IMR-90 (cell line): Measurements from ENCODE around the gene AGAP1. TPM values are rescaled to one million over a fixed set of nuclear protein-coding genes. Genes with fewer than 3 reads are reported as not detected.

Experiments
- ATAC-seq: fragments of 200-7000 bp; cut with Tn5 transposase; 2 replicates; pipeline ENCODE4 v1.9.1; 2020; ENCODE audit warnings: low read depth, mild to moderate bottlenecking, moderate library complexity
- BruUV-seq: library from RNA; stranded (reverse); fragments of 400-500 nt; replicated peaks from 2 replicates; lab custom pipeline; 2021; lab: Mats Ljungman, UMichigan
- CTCF ChIA-PET: fragments of 300-600 bp; formaldehyde crosslinking; extraction: SDS; loops from one replicate; lab custom pipeline; 2021; ENCODE audit warnings: antibody characterized with exemption; lab: Yijun Ruan, JAX
- POLR2A ChIA-PET: fragments of 300-600 bp; sonication (Branson Sonifier 250); formaldehyde crosslinking; loops from one replicate; lab custom pipeline; 2022; ENCODE audit warnings: antibody characterized with exemption; ENCODE audit not compliant: unreplicated experiment; lab: Charles Lee
- DNase-seq: peaks from one replicate; pipeline ENCODE4 v3.0.0; 2013
- H2AFZ ChIP-seq: replicated peaks from 2 replicates; pipeline ENCODE3; 2013; ENCODE audit warnings: low read length, mild to moderate bottlenecking; ENCODE audit not compliant: poor library complexity
- H2AK5ac ChIP-seq: 2 replicates; pipeline ENCODE4 v1.6.1; 2013; ENCODE audit warnings: low read depth, low read length, inconsistent platforms
- H2AK9ac ChIP-seq: replicated peaks from 2 replicates; pipeline ENCODE3; 2013; ENCODE audit warnings: mild to moderate bottlenecking, low read depth, low read length, moderate library complexity; ENCODE audit not compliant: poor library complexity
- H2BK120ac ChIP-seq: 2 replicates; pipeline ENCODE4 v1.6.1; 2013; ENCODE audit warnings: low read depth, low read length, inconsistent platforms
- H2BK15ac ChIP-seq: 3 replicates; pipeline ENCODE4 v1.6.1; 2013; ENCODE audit warnings: low read depth, low read length, inconsistent platforms
- H2BK20ac ChIP-seq: 2 replicates; pipeline ENCODE4 v1.6.1; 2013; ENCODE audit warnings: low read depth, mild to moderate bottlenecking, inconsistent platforms, low read length, moderate library complexity
- H2BK5ac ChIP-seq: 2 replicates; pipeline ENCODE4 v1.6.1; 2013; ENCODE audit warnings: mild to moderate bottlenecking, low read depth, low read length, inconsistent platforms; ENCODE audit not compliant: poor library complexity, severe bottlenecking
- H3K14ac ChIP-seq: replicated peaks from 2 replicates; pipeline ENCODE4 v1.6.1; 2013; ENCODE audit warnings: low read depth, low read length, inconsistent platforms
- H3K18ac ChIP-seq: 2 replicates; pipeline ENCODE4 v1.6.1; 2013; ENCODE audit warnings: low read depth, low read length, control low read depth
- H3K23ac ChIP-seq: 2 replicates; pipeline ENCODE4 v1.6.1; 2013; ENCODE audit warnings: low read depth, low read length, inconsistent platforms
- H3K27ac ChIP-seq: 2 replicates; pipeline ENCODE4 v1.5.1; 2013; ENCODE audit warnings: mild to moderate bottlenecking, control low read depth, low read length; ENCODE audit not compliant: insufficient read depth
- H3K27me3 ChIP-seq: 2 replicates; pipeline ENCODE4 v1.6.1; 2013; ENCODE audit warnings: low read length; ENCODE audit not compliant: control insufficient read depth, insufficient read depth
- H3K36me3 ChIP-seq: 2 replicates; pipeline ENCODE4 v1.6.1; 2013; ENCODE audit warnings: low read length, mixed read lengths; ENCODE audit not compliant: control insufficient read depth, insufficient read depth
- H3K4ac ChIP-seq: 2 replicates; pipeline ENCODE4 v1.6.1; 2013; ENCODE audit warnings: low read depth, low read length, inconsistent platforms
- H3K4me1 ChIP-seq: 2 replicates; pipeline ENCODE4 v1.6.1; 2013; ENCODE audit warnings: low read length, mixed read lengths; ENCODE audit not compliant: control insufficient read depth, insufficient read depth
- H3K4me2 ChIP-seq: 2 replicates; pipeline ENCODE4 v1.6.1; 2013; ENCODE audit warnings: low read depth, mild to moderate bottlenecking, control low read depth, low read length, moderate library complexity
- H3K4me3 ChIP-seq: 2 replicates; pipeline ENCODE4 v1.5.1; 2013; ENCODE audit warnings: low read depth, mild to moderate bottlenecking, control low read depth, low read length, moderate library complexity; ENCODE audit not compliant: insufficient read depth
- H3K56ac ChIP-seq: 2 replicates; pipeline ENCODE4 v1.6.1; 2013; ENCODE audit warnings: low read length, inconsistent platforms; ENCODE audit not compliant: insufficient read depth; ENCODE audit errors: extremely low read depth
- H3K79me1 ChIP-seq, 2 experiments: 2 replicates each; pipeline ENCODE4 v1.6.1; 2013; ENCODE audit warnings: low read length in 2 of 2, inconsistent platforms in 1 of 2, low read depth in 1 of 2
- H3K9ac ChIP-seq: 2 replicates; pipeline ENCODE4 v1.6.1; 2013; ENCODE audit warnings: low read depth, low read length, control low read depth
- H3K9me1 ChIP-seq: 2 replicates; pipeline ENCODE4 v1.6.1; 2013; ENCODE audit warnings: low read length, inconsistent platforms; ENCODE audit not compliant: insufficient read depth
- H3K9me3 ChIP-seq: 2 replicates; pipeline ENCODE4 v1.6.1; 2013; ENCODE audit warnings: low read length; ENCODE audit not compliant: control insufficient read depth, insufficient read depth
- H4K20me1 ChIP-seq: 2 replicates; pipeline ENCODE4 v1.6.1; 2013; ENCODE audit warnings: low read length, inconsistent platforms; ENCODE audit not compliant: insufficient read depth
- H4K5ac ChIP-seq: 2 replicates; pipeline ENCODE4 v1.6.1; 2013; ENCODE audit warnings: mild to moderate bottlenecking, low read depth, low read length, control low read depth
- H4K8ac ChIP-seq, 2 experiments: 2 replicates each; pipeline ENCODE4 v1.6.1; 2013; ENCODE audit warnings: low read depth in 2 of 2, low read length in 2 of 2, control low read depth in 1 of 2, inconsistent platforms in 1 of 2
- H4K91ac ChIP-seq: 2 replicates; pipeline ENCODE4 v1.6.1; 2013; ENCODE audit warnings: low read depth, low read length, inconsistent platforms; ENCODE audit not compliant: insufficient read depth
- CHD1 ChIP-seq: IDR thresholded peaks from 2 replicates; pipeline ENCODE4 v1.6.1; 2012; ENCODE audit warnings: low read depth, low read length, improper control_type of control experiment
- RAD21 ChIP-seq: IDR thresholded peaks from 2 replicates; pipeline ENCODE4 v1.6.1; 2012; ENCODE audit warnings: low read length, improper control_type of control experiment
- RCOR1 ChIP-seq: IDR thresholded peaks from 2 replicates; pipeline ENCODE4 v1.6.1; 2012; ENCODE audit warnings: mild to moderate bottlenecking, low read length, improper control_type of control experiment; ENCODE audit not compliant: insufficient replicate concordance
- SMC3 ChIP-seq: fragments of 150-350 bp; IDR thresholded peaks from 2 replicates; pipeline ENCODE4 v1.6.1; 2016; ENCODE audit warnings: low read depth, mild to moderate bottlenecking, antibody characterized with exemption, low read length, moderate library complexity
- WGBS, 2 experiments: methylation state at CpG; one replicate each; pipeline versions ENCODE4 v1.1.5 to v1.1.7; 2013; ENCODE audit warnings: missing lambda C conversion rate in 2 of 2; ENCODE audit not compliant: insufficient read length in 1 of 2; ENCODE audit errors: extremely low coverage in 2 of 2; 5-methylcytosine and 5-hydroxymethylcytosine counted together
- dilution Hi-C: fragments of 300-500 bp; cut with HindIII; formaldehyde crosslinking; loops from one replicate; pipeline ENCODE4 v1.14.3; 2018; ENCODE audit warnings: low sequenced_read_pairs; ENCODE audit not compliant: unreplicated experiment
- in situ Hi-C: fragments of 300-500 bp; cut with MboI; formaldehyde crosslinking; loops from 3 replicates; pipeline ENCODE4 v1.14.3; 2019; ENCODE audit warnings: low sequenced_read_pairs, inconsistent platforms, mixed read lengths
- intact Hi-C: fragments of 100-400 bp; cut with micrococcal nuclease; formaldehyde crosslinking; loops from 2 replicates; pipeline ENCODE4 v1.10.0; 2022
- polyA plus RNA-seq, 3 experiments: library from polyadenylated mRNA; depleted of rRNA; stranded (reverse); fragments of >200 nt; gene quantifications; 2 replicates each; pipeline ENCODE4 v1.2.3, GENCODE V29; 2012; ENCODE audit warnings: low replicate concordance in 1 of 3
- total RNA-seq: library from RNA; depleted of rRNA; stranded (reverse); fragments of >200 nt; gene quantifications from 2 replicates; pipeline ENCODE4 v1.2.3, GENCODE V29; 2012
- TF ChIP-seq, protein P1 (sequence below): conservative IDR thresholded peaks from 2 replicates; pipeline ENCODE4 v1.5.1; 2012; ENCODE audit warnings: mild to moderate bottlenecking, low read depth, low read length, improper control_type of control experiment
- TF ChIP-seq, protein P2 (sequence below): fragments of 150-350 bp; IDR thresholded peaks from 2 replicates; pipeline ENCODE4 v1.6.1; 2016; ENCODE audit warnings: low read depth, mild to moderate bottlenecking, low read length, moderate library complexity, borderline replicate concordance

Gene AGAP1
- total and polyA plus RNA-seq, 2 of the 4 experiments (the other 2 are of a cell fraction): 15.1 to 16.4 TPM

DNA sequence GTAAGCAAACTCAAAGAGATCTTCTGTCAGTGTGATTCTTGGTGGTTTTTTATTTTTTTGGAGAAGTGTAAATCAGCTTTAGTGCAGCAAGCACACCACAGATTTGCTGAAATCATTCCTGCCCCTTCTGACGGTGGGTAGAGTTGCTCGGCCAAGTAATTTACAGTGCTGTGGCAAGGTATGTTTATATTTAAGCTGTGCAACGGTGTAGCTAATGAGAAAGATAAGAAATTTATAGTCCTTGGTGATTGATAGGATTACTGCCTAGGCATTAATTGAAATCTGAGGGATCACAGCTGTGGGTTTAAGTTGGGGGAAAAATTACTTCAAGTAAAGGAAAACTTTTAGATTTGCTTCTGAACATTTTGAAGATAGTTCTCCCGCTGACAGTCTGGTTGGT, 286.6 kb downstream of the AGAP1 start:
- no peak overlapping the region for H2BK5ac ChIP-seq
- no peak overlapping the region for H4K8ac ChIP-seq
- no peak overlapping the region for H2BK120ac ChIP-seq
- H3K4me1 ChIP-seq: no peaks in the 10 kb centered on the region
- intact Hi-C loops: no loop called here
- no peak overlapping the region for H4K91ac ChIP-seq
- no peak overlapping the region for H2AK9ac ChIP-seq
- TF ChIP-seq, protein P1, sequence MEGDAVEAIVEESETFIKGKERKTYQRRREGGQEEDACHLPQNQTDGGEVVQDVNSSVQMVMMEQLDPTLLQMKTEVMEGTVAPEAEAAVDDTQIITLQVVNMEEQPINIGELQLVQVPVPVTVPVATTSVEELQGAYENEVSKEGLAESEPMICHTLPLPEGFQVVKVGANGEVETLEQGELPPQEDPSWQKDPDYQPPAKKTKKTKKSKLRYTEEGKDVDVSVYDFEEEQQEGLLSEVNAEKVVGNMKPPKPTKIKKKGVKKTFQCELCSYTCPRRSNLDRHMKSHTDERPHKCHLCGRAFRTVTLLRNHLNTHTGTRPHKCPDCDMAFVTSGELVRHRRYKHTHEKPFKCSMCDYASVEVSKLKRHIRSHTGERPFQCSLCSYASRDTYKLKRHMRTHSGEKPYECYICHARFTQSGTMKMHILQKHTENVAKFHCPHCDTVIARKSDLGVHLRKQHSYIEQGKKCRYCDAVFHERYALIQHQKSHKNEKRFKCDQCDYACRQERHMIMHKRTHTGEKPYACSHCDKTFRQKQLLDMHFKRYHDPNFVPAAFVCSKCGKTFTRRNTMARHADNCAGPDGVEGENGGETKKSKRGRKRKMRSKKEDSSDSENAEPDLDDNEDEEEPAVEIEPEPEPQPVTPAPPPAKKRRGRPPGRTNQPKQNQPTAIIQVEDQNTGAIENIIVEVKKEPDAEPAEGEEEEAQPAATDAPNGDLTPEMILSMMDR: no peak
- no peak for TF ChIP-seq SMC3
- TF ChIP-seq RAD21: no peak
- TF ChIP-seq, protein P2, sequence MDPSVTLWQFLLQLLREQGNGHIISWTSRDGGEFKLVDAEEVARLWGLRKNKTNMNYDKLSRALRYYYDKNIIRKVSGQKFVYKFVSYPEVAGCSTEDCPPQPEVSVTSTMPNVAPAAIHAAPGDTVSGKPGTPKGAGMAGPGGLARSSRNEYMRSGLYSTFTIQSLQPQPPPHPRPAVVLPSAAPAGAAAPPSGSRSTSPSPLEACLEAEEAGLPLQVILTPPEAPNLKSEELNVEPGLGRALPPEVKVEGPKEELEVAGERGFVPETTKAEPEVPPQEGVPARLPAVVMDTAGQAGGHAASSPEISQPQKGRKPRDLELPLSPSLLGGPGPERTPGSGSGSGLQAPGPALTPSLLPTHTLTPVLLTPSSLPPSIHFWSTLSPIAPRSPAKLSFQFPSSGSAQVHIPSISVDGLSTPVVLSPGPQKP: no peak
- no peak for TF ChIP-seq RCOR1
- TF ChIP-seq CHD1: no peak
- no peak overlapping the region for H4K5ac ChIP-seq
- H3K9me3 ChIP-seq: no peaks in the 10 kb centered on the region
- no peak overlapping the region for H3K4me3 ChIP-seq
- H3K9ac ChIP-seq: no peak overlapping the region
- no TSS peak for BruUV-seq
- dilution Hi-C loops: loop anchor here (25.0 kb wide), 1 partner anchor 407 kb away; no protein-coding TSS in a partner anchor
- in situ Hi-C loops: loop anchor here (10.0 to 25.0 kb wide), 2 partner anchors 532 to 1284 kb away; no protein-coding TSS in a partner anchor
- DNase-seq: no peak
- no peak overlapping the region for H3K27ac ChIP-seq
- no peak overlapping the region for H2AFZ ChIP-seq
- no peaks in the 10 kb centered on the region for H4K20me1 ChIP-seq
- H3K9me1 ChIP-seq: no peaks in the 10 kb centered on the region
- H2BK15ac ChIP-seq: no peak overlapping the region
- CTCF ChIA-PET: interaction anchor here (1.1 to 2.7 kb wide), 4 partner anchors 9 to 419 kb away, joined by 3 to 32 read pairs (median 12); no protein-coding TSS in a partner anchor
- no peak overlapping the region for H2AK5ac ChIP-seq
- no peaks in the 10 kb centered on the region for H3K79me1 ChIP-seq
- H3K27me3 ChIP-seq: no peaks in the 10 kb centered on the region
- H3K14ac ChIP-seq: no peak overlapping the region
- no peak for ATAC-seq
- H2BK20ac ChIP-seq: no peak overlapping the region
- H3K4ac ChIP-seq: no peak overlapping the region
- H3K4me2 ChIP-seq: no peak overlapping the region
- H3K36me3 ChIP-seq: no peaks in the 10 kb centered on the region
- no peak overlapping the region for H3K23ac ChIP-seq
- H3K56ac ChIP-seq: no peak overlapping the region
- 77% methylated on average over 4 of the region's 4 CpGs; no CpG with 5 or more reads in 1 of the 2 experiments for WGBS, 2 experiments
- H3K18ac ChIP-seq: no peak overlapping the region
- POLR2A ChIA-PET: no interaction called here
